Measurements from ENCODE around the gene B4GALT7. TPM values are rescaled to one million over a fixed set of nuclear protein-coding genes. Genes with fewer than 3 reads are reported as not detected.

B4GALT7 gene, protein sequence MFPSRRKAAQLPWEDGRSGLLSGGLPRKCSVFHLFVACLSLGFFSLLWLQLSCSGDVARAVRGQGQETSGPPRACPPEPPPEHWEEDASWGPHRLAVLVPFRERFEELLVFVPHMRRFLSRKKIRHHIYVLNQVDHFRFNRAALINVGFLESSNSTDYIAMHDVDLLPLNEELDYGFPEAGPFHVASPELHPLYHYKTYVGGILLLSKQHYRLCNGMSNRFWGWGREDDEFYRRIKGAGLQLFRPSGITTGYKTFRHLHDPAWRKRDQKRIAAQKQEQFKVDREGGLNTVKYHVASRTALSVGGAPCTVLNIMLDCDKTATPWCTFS
- 22.5 TPM for polyA plus RNA-seq
- long read RNA-seq, donor 1, transcript B4GALT7-201 (6 exons, 1,747 nt): major isoform, 8 of 8 reads
- long read RNA-seq, donor 1, partial matches to known transcripts: 0 of 8 reads
- long read RNA-seq, donor 1, other reads (novel, unspliced or antisense): 0 of 8 reads
- long read RNA-seq, donor 2, transcript B4GALT7-201 (6 exons, 1,747 nt): major isoform, 12 of 14 reads
- long read RNA-seq, donor 2, partial matches to known transcripts: 0 of 14 reads
- long read RNA-seq, donor 2, other reads (novel, unspliced or antisense): 0 of 14 reads
- long read RNA-seq, donor 3, transcript B4GALT7-201 (6 exons, 1,747 nt): major isoform, 24 of 27 reads
- long read RNA-seq, donor 3, partial matches to known transcripts: 0 of 27 reads
- long read RNA-seq, donor 3, other reads (novel, unspliced or antisense): 0 of 27 reads
- long read RNA-seq, donor 4, partial matches to known transcripts: 0 of 1 reads
- long read RNA-seq, donor 4, other reads (novel, unspliced or antisense): 0 of 1 reads
- long read RNA-seq, donor 5, transcript B4GALT7-201 (6 exons, 1,747 nt): major isoform, 6 of 8 reads
- long read RNA-seq, donor 5, partial matches to known transcripts: 0 of 8 reads
- long read RNA-seq, donor 5, other reads (novel, unspliced or antisense): 0 of 8 reads
- long read RNA-seq, donor 6, transcript B4GALT7-201 (6 exons, 1,747 nt): major isoform, 10 of 10 reads
- long read RNA-seq, donor 6, partial matches to known transcripts: 0 of 10 reads
- long read RNA-seq, donor 6, other reads (novel, unspliced or antisense): 0 of 10 reads
- long read RNA-seq, donor 7, partial matches to known transcripts: 0 of 4 reads
- long read RNA-seq, donor 7, other reads (novel, unspliced or antisense): 0 of 4 reads
- long read RNA-seq, donor 8, transcript B4GALT7-201 (6 exons, 1,747 nt): major isoform, 8 of 10 reads
- long read RNA-seq, donor 8, partial matches to known transcripts: 0 of 10 reads
- long read RNA-seq, donor 8, other reads (novel, unspliced or antisense): 0 of 10 reads
- long read RNA-seq, donor 9, transcript B4GALT7-201 (6 exons, 1,747 nt): major isoform, 11 of 12 reads
- long read RNA-seq, donor 9, partial matches to known transcripts: 0 of 12 reads
- long read RNA-seq, donor 9, other reads (novel, unspliced or antisense): 0 of 12 reads
- long read RNA-seq, donor 10, transcript B4GALT7-201 (6 exons, 1,747 nt): major isoform, 7 of 8 reads
- long read RNA-seq, donor 10, partial matches to known transcripts: 0 of 8 reads
- long read RNA-seq, donor 10, other reads (novel, unspliced or antisense): 0 of 8 reads
- long read RNA-seq, donor 11, transcript B4GALT7-201 (6 exons, 1,747 nt): major isoform, 10 of 10 reads
- long read RNA-seq, donor 11, partial matches to known transcripts: 0 of 10 reads
- long read RNA-seq, donor 11, other reads (novel, unspliced or antisense): 0 of 10 reads

DNA sequence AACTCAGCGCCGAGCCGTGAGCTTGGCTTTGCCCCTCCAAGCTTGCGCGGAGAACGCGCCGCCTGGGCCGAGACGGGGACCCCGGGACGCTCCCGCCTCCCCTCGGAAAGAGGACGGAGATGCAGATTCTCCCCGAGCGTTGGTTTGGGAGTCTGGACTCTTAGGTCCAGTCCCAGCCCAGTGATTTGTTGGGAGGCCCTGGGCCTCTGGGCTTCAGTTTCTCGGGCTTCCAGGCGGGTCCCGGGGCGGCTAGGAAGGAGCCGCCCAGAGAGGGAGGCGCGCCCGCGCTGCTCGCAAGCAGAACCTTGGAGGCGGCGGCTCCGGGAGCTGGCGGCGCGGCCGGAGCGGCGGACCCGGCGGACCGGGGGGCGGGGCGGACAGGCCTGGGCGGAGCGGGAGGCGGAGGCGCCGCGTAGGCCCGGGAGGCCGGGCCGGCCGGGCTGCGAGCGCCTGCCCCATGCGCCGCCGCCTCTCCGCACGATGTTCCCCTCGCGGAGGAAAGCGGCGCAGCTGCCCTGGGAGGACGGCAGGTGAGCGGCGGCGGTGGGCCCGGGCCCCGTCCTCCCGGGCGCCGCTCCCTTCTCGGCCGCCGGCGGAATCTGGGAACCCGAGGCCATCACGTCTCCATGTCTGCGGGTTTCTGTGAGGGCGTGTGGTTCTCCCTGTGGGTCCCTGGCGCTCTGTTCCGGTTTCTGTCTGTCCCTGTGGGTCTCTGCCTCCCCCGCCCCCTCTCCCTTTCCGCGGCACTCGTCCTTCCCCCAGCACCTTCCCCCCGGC is at the start of gene B4GALT7:
B4GALT7 (plus strand) TSS at position 402 of the 777 bp plus-strand sequence; CDS start at position 481, 79 bp downstream.
- H3K9me3 ChIP-seq (ENCODE audit: control insufficient read depth, low read depth, low read length): no peaks in the 10 kb centered on the region
- peak within 1 kb of the TSS; percentile 52 for H3K27ac ChIP-seq (ENCODE audit: low read length)
- no peaks in the 10 kb centered on the region for H3K27me3 ChIP-seq (ENCODE audit: control insufficient read depth, insufficient read depth, low read length)
- peak within 1 kb of the TSS; percentile 78 for H3K4me3 ChIP-seq (ENCODE audit: low read length)
- peak; percentile 69 to 86 for DNase-seq
- H3K4me1 ChIP-seq (ENCODE audit: control insufficient read depth, insufficient read depth, low read length): peaks cover 7% of the 10 kb centered on the region
- no CpG with 5 or more reads among the region's 86 CpGs for WGBS (ENCODE audit: insufficient coverage, low lambda C conversion rate)
- H3K36me3 ChIP-seq (ENCODE audit: control insufficient read depth, insufficient read depth, low read length): peaks cover 24% of the 10 kb centered on the region

DNA sequence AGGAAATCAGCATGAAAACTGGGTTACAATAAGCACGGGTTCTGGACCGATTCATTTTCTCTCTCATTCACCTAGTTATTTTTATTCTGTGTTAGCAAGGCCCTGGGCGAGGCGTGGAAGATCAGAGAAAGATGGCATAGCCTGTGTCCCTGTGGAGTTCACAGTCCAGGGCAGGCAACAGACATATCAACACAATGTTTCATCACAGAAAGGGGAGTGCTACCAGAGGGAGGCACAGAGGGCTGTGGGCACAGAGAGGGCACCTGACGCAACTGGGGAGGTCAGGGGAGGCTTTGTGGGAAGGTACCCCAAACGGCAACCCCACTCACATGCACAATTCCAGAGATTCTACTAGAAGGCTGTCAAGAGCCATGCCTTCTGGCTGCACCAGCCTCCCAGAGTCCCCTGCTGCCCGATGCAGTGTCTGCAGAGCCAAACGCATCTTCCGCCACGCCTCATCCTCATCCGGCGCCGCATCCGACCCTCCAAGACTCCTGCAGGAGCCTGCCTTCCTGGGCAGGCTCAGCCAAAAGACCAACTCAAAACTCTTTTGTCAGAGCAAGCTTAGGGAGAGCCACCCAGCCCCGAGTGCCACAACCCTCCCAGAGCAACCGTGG is 47.0 kb upstream of the B4GALT7 start:
- Histone ChIP-seq H3K4me1 (ENCODE audit: control insufficient read depth, insufficient read depth, low read length) (peaks cover 11% of the 10 kb centered on the region), H3K27ac (ENCODE audit: low read length) (peak overlapping the region; percentile 51), H3K36me3 (ENCODE audit: control insufficient read depth, insufficient read depth, low read length) (peaks cover 17% of the 10 kb centered on the region), H3K4me3 (ENCODE audit: low read length) (peak overlapping the region; percentile 84), H3K27me3 (ENCODE audit: control insufficient read depth, insufficient read depth, low read length) (no peaks in the 10 kb centered on the region), H3K9me3 (ENCODE audit: control insufficient read depth, low read depth, low read length) (no peaks in the 10 kb centered on the region)
- WGBS (ENCODE audit: insufficient coverage, low lambda C conversion rate): no CpG with 5 or more reads among the region's 16 CpGs
- DNase-seq: peak in 1 of 2 donors; percentile 23

DNA sequence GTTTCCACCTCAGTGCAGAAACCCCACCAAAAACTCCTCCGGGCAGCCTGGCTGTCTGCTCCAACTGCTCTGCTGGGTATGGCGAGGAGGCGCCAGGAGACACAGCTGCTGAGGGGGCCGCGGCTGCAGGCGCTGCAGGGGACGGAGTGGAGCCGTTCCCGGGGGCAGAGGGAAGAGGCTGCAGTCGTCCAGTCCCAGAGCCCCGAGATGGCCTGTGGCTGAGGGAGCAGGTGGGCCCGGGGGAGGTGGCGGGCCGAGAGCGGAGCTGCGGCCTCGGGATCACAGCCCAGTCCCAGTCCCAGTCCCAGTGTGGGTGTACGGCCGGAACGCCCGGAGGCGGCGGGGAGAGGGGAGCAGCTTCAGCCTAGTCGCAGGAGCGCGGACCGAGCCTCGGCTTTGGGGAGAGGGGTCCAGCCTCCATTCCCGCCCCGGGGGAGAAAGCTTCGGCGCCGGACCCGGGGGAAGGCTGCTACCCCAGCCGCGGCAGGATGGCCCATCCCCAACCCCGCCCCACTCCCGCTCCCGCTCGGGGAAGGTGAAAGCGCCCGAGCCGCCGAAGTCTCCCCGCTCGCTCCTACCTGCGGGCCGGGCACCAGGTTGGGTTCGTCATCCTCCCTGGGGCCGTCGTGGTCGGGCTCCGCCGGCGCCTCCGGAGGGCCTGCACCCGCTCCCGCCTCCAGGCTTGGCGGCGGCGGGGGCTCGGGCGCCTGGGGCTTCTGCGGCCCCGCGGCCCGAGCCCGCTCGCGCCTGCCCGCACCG is 46.1 kb upstream of the B4GALT7 start:
- Histone ChIP-seq H3K4me3 (ENCODE audit: low read length) (peak overlapping the region; percentile 84), H3K27me3 (ENCODE audit: control insufficient read depth, insufficient read depth, low read length) (no peaks in the 10 kb centered on the region), H3K9me3 (ENCODE audit: control insufficient read depth, low read depth, low read length) (no peaks in the 10 kb centered on the region), H3K36me3 (ENCODE audit: control insufficient read depth, insufficient read depth, low read length) (peaks cover 17% of the 10 kb centered on the region), H3K4me1 (ENCODE audit: control insufficient read depth, insufficient read depth, low read length) (peaks cover 11% of the 10 kb centered on the region), H3K27ac (ENCODE audit: low read length) (peak overlapping the region; percentile 51)
- no CpG with 5 or more reads among the region's 72 CpGs for WGBS (ENCODE audit: insufficient coverage, low lambda C conversion rate)
- DNase-seq: peak in 1 of 2 donors; percentile 60

DNA sequence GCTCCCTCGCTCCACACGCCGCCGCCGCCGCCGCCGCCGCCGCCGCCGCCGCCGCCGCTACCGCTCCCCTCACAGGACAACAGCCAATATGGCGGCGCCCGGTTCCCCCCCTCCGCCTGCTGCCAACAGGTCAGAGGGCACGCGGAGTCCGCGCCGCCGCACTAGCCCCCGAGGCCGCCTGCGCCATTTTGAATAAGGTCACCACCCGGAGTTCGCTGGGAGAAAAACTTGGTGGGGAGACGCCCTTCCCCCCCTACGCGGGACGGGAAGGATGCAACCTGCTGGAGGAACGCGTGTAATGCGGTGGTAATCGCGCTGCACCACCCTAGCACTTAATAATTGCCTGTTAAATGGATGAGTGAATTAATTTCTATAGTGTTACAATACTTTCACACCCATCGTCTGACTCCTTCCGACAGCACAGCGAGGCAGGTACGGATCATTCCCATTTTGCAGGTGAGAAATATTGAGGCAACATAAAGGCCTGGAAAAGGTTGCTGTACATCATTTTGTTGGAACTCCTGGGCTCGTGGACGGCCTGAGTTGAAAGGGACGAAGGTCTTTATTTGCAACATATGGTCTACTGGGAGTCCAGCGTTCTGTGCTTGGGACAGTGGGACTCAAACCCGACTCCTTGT is 45.3 kb upstream of the B4GALT7 start, which contains the start of gene FAM193B:
FAM193B (minus strand) TSS at position 90 of the 638 bp plus-strand sequence. CDS start 105 bp downstream, outside the sequence.
- WGBS (ENCODE audit: insufficient coverage, low lambda C conversion rate): no CpG with 5 or more reads among the region's 49 CpGs
- Histone ChIP-seq H3K36me3 (ENCODE audit: control insufficient read depth, insufficient read depth, low read length) (peaks cover 17% of the 10 kb centered on the region), H3K27ac (ENCODE audit: low read length) (peak within 1 kb of the TSS; percentile 51), H3K4me3 (ENCODE audit: low read length) (peak within 1 kb of the TSS; percentile 84), H3K9me3 (ENCODE audit: control insufficient read depth, low read depth, low read length) (no peaks in the 10 kb centered on the region), H3K4me1 (ENCODE audit: control insufficient read depth, insufficient read depth, low read length) (peaks cover 11% of the 10 kb centered on the region), H3K27me3 (ENCODE audit: control insufficient read depth, insufficient read depth, low read length) (no peaks in the 10 kb centered on the region)
- DNase-seq: peak; percentile 89 to 92

DNA sequence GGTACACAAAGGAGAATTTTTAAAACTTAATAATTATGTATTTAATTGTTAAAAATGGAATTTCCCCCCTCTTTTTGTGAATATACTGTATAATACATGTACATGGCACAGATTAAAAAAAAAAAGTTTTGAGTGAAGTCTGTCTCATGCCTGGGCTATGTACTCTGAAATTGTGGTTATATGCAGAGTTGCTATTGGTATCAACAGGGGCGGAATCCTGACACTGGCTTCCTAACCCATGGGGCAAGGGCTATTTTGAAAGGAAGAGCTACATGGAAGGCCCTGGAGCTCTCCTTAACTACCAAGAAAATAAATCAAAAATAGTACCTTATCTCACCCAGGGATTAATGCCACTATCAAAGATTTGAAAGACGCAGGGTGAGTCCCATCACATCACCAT is 44.7 kb upstream of the B4GALT7 start:
- no peak for DNase-seq
- Histone ChIP-seq H3K4me1 (ENCODE audit: control insufficient read depth, insufficient read depth, low read length) (peaks cover 11% of the 10 kb centered on the region), H3K36me3 (ENCODE audit: control insufficient read depth, insufficient read depth, low read length) (peaks cover 15% of the 10 kb centered on the region), H3K27me3 (ENCODE audit: control insufficient read depth, insufficient read depth, low read length) (no peaks in the 10 kb centered on the region), H3K4me3 (ENCODE audit: low read length) (no peak overlapping the region), H3K27ac (ENCODE audit: low read length) (no peak overlapping the region), H3K9me3 (ENCODE audit: control insufficient read depth, low read depth, low read length) (no peaks in the 10 kb centered on the region)
- WGBS (ENCODE audit: insufficient coverage, low lambda C conversion rate): no CpG with 5 or more reads among the region's 2 CpGs

DNA sequence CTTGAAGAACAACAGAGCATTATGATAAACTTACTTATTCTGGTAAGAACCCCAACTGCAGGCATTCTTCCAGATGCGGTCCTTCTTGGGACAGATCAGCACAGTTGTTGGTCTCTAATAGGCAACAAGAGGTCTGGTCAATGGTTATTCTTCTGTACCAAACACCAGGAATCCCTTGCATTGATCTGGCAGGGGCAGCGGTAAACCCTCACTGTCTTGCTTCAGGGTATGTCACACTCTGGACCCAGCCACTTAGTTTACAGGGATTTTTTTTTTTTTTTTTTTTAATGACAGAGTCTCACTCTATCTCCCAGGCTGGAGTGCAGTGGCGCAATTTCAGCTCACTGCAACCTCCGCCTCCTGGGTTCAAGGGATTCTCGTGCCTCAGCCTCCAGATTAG is 44.3 kb upstream of the B4GALT7 start:
- Histone ChIP-seq H3K27ac (ENCODE audit: low read length) (no peak overlapping the region), H3K4me1 (ENCODE audit: control insufficient read depth, insufficient read depth, low read length) (peaks cover 11% of the 10 kb centered on the region), H3K9me3 (ENCODE audit: control insufficient read depth, low read depth, low read length) (no peaks in the 10 kb centered on the region), H3K4me3 (ENCODE audit: low read length) (no peak overlapping the region), H3K36me3 (ENCODE audit: control insufficient read depth, insufficient read depth, low read length) (peaks cover 11% of the 10 kb centered on the region), H3K27me3 (ENCODE audit: control insufficient read depth, insufficient read depth, low read length) (no peaks in the 10 kb centered on the region)
- DNase-seq: no peak
- no CpG with 5 or more reads among the region's 5 CpGs for WGBS (ENCODE audit: insufficient coverage, low lambda C conversion rate)

DNA sequence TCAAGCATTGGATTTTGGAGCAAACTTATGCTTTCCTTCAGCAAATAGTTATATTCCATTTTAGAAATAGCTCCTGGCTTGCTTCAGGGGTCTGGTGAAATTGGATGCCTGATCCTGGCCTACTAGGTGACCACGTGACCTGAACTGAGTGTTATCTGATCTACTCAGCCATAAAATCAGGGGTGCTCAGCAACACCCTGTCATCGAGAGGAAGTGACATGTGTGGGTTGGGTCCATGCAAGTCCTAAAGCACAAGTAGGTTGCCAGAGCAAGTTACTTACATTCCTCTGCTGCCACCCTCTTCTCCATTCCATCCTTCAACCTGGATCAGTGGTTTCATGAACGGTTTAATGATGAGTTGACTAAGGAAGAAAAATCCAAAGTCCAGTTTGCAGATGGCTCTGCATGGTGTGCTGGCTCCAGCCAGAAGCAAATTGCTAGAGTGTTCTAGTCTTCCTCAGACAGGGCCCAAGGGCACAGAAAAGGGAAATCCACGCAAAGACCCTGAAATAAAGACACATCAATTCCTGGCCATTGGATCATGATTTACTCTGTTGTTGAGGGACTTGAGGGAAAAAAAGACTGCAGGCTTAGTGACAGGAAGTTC is 42.8 kb upstream of the B4GALT7 start:
- no peak overlapping the region for H3K4me3 ChIP-seq (ENCODE audit: low read length)
- H3K36me3 ChIP-seq (ENCODE audit: control insufficient read depth, insufficient read depth, low read length): peaks cover 3% of the 10 kb centered on the region
- no CpG with 5 or more reads among the region's 4 CpGs for WGBS (ENCODE audit: insufficient coverage, low lambda C conversion rate)
- peaks cover 11% of the 10 kb centered on the region for H3K4me1 ChIP-seq (ENCODE audit: control insufficient read depth, insufficient read depth, low read length)
- no peaks in the 10 kb centered on the region for H3K27me3 ChIP-seq (ENCODE audit: control insufficient read depth, insufficient read depth, low read length)
- peak; percentile 54 to 79 for DNase-seq
- no peaks in the 10 kb centered on the region for H3K9me3 ChIP-seq (ENCODE audit: control insufficient read depth, low read depth, low read length)
- H3K27ac ChIP-seq (ENCODE audit: low read length): peak overlapping the region; percentile 35

Data from large intestine (tissue), 12 donors.